HG02884 (cell line): ENCODE results near the gene C18orf32.
"Not testable (repeated sequence)": the region's sequence is repeated elsewhere in the genome, so short reads cannot be mapped to it uniquely, and the experiment has no call there.

Experiments used
- ATAC-seq: cut with Tn5 transposase; IDR thresholded peaks from one replicate; pipeline ENCODE4 v1.9.1; 2021; ENCODE audit warnings: mild to moderate bottlenecking, moderate library complexity; ENCODE audit not compliant: unreplicated experiment

The C18orf32 gene

DNA sequence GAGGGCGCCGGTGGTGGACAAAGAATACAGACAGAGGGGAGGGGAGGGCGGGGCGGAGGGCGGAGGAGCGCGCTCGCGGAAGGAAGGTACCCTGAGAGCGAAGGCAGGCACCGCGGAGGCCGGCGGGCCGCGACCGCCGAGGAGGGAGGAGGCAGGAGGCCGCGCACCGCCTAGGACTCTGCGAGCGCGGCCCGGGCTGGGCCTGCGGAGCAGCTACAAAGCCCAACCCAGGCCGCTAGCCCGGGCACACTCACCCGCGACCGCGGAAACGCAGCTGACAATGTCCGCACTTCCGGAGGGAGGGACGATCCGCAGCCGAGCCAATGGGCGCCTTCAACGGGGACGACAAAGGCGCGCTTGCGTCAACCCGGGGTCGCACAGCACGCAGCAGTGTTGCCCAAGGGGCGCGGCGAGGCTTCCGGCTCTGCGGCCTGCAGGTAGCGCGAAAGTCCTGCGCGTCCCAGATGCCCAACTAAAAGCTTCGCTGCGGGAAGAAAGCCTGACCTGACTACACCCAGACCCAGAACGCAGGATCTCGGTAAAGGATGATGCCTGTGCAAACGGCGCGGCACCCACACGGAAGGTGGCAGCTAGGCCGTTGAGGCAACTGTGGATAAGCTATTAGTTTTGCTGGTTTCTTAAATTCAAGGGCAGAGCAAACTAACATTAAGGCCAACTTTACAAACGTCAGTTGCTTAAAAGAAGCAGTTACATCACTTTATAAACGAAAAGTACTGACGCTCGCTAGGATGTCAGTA lies at the start of gene C18orf32:
Gene C18orf32 (minus strand): TSS at position 282 of the 758 bp plus-strand sequence. CDS start 3,486 bp downstream, outside the sequence.
- peak; percentile 94 for ATAC-seq

GRCh38 chr18:49534846-49535601 lies 48.0 kb upstream of the C18orf32 start:
- ATAC-seq, result no peak

- no peak for ATAC-seq
These were observed 44.7 kb upstream of the C18orf32 start for GRCh38 chr18:49531678-49532153.

- no peak for ATAC-seq
These were observed 42.6 kb upstream of the C18orf32 start for GRCh38 chr18:49529596-49529995.

GRCh38 chr18:49527631-49528327 lies 40.7 kb upstream of the C18orf32 start:
- no peak for ATAC-seq

GRCh38 chr18:49525981-49526380 lies 38.9 kb upstream of the C18orf32 start:
- ATAC-seq, result no peak

- ATAC-seq, result no peak
These were observed 37.9 kb upstream of the C18orf32 start for GRCh38 chr18:49524951-49525350.

- no peak for ATAC-seq
These were observed 37.3 kb upstream of the C18orf32 start for GRCh38 chr18:49524349-49524748.

DNA sequence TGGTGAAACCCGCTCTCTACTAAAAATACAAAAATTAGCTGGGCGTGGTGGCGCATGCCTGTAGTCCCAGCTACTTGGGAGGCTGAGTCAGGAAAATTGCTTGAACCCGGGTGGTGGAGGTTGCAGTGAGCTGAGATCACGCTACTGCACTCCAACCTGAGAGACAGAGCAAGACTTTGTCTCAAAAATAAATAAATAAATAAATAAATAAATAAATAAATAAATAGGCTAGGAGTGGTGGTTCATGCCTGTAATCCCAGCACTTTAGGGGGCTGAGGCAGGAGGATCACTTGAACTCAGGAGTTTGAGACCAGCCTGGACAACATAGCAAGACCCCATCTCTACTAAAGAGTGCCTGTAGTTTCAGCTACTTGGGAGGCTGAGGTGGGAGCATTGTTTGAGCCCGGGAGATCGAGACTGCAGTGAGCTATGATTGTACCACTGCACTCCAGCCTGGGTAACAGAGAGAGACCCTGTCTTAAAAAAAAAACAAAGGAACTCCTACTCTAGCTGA lies 36.6 kb upstream of the C18orf32 start:
- not testable (repeated sequence) for ATAC-seq

DNA sequence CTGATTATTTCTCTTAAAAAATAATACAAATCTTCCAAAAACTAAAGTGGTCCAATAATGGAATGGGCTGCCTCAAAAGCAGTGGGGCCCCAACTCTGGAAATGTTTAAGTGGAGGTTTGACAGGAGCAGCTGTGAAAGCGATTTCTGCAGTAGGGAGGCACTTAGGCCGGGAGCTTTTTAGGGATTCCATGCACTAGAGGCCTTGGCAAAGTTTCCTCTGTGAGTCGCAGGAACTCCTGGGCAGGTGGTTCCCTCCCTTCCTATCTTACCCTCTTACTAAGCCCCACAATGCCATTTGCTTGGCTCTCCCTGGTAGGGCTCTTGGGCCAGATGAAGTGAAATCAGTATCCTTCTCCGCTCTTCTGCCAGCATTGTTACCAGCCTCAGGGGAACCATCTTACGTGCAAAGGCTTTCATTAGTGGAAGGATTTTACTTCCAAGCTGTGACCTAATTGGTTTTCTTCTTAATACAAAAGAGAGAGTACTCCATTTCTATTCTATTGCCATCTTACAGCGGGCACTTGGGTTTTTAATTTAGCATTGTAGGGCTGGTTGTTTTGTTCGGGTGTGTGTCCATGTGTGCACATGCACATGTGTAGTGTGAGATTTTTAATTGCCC lies 34.3 kb upstream of the C18orf32 start:
- ATAC-seq, result no peak

DNA sequence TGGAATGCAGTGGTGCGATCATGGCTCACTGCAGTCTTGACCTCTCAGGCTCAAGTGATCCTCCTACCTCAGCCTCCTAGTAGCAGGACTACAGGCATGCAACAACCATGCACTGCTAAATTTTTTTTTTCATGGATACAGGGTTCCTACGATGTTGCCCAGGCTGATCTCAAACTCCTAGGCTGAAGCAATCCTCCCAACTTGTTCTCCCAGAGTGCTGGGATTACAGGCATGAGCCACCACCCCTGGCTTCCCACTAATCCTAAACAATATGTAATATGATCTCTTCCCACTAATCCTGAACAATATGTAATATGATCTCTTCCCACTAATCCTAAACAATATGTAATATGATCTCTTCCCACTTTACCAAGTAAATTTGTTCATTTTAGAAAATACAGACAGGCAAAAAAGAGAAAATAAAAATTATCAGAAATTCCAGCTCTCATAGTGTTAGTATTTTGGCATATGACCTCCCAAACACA lies 33.7 kb upstream of the C18orf32 start:
- ATAC-seq, result no peak

GRCh38 chr18:49519101-49519971 lies 32.3 kb upstream of the C18orf32 start:
- no peak for ATAC-seq

GRCh38 chr18:49517483-49517882 lies 30.4 kb upstream of the C18orf32 start:
- ATAC-seq, result no peak

- ATAC-seq, result no peak
These were observed 28.5 kb upstream of the C18orf32 start for GRCh38 chr18:49515516-49515915.

GRCh38 chr18:49515003-49515402 lies 28.0 kb upstream of the C18orf32 start:
- ATAC-seq, result not testable (repeated sequence)

DNA sequence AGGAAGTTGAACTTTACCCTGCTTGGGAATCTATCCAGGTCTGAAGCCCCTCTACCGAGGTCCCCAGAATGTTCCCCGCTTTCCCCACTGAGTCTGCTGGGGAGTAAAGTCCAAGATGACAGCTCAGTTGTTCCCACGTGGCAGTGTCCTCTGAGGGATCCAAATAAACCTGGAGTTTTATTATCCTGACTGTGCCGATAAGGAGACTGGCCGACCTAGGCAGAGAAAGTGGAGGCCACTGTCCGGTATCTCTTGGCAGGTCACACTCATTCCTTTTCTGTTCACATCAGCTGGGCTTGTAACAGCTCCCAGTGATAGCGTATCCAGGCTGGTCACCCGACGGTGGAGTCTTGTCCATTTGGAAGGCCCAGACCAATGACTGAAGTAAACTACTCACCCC lies 27.5 kb upstream of the C18orf32 start:
- ATAC-seq, result no peak

DNA sequence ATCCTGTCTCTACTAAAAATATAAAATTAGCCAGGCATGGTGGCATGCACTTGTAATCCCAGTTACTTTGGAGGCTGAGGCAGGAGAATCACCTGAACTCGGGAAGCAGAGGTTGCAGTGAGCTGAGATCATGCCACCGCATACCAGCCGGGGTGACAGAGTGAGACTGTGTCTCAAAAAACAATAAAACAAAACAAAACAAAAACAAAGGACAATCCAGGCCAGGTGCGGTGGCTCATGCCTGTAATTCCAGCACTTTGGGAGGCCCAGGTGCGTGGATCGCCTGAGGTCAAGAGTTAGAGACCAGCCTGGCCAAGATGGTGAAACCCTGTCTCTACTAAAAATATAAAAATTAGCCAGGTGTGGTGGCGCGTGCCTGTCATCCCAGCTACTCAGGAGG lies 25.8 kb upstream of the C18orf32 start:
- not testable (repeated sequence) for ATAC-seq

GRCh38 chr18:49510393-49511115 lies 23.5 kb upstream of the C18orf32 start:
- ATAC-seq, result no peak

DNA sequence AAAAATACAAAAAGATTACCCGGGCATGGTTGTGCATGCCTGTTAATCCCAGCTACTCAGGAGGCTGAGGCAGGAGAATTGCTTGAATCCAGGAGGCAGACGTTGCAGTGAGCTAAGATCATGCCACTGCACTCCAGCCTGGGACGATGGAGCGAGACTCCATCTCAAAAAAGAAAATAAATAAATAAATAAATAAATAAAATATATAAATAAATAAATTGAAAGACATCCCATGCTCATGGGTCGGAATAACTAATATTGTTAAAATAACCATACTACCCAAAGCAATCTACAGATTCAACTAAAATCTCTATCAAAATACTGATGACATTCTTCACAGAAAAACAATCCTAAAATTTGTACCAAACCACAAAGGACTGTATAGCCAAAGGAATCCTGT lies 19.4 kb upstream of the C18orf32 start:
- ATAC-seq, result not testable (repeated sequence)
